Subcutaneous preadipocyte (primary cell): ENCODE results near the gene ARHGEF28. TPM values are rescaled to one million over a fixed set of nuclear protein-coding genes. Genes with fewer than 3 reads are reported as not detected.

ENCODE experiments used
- small RNA-seq: library from RNA; depleted of rRNA; stranded (forward); fragments of <200 nt; gene quantifications from one replicate; pipeline ENCODE3, GENCODE V24; 2012
- total RNA-seq: library from RNA; depleted of rRNA; stranded (reverse); fragments of >200 nt; gene quantifications from 2 replicates; pipeline ENCODE4 v1.2.3, GENCODE V29; 2012

Gene ARHGEF28
- total RNA-seq = 1.1 and 20.7 TPM in 2 replicates

GRCh38 chr5:73625944-73626811 lies at the start of gene ARHGEF28:
Gene ARHGEF28, plus strand, starts transcription at chr5:73626196. Its CDS starts 58,656 bp downstream, at chr5:73684852.

Small RNA genes within 50 kb of the gene (small RNA-seq; reads per million reads assigned to genes)
- not detected for gene RNU7-196P

Other genes with a start within 250 kb of the ARHGEF28 start
- 0.73 and 1.4 TPM in 2 replicates for gene FOXD1, start 177.4 kb upstream of the ARHGEF28 start, total RNA-seq
- gene BTF3, start 127.8 kb upstream of the ARHGEF28 start, total RNA-seq = 235 and 261 TPM in 2 replicates
- 13.2 and 14.5 TPM in 2 replicates for gene ANKRA2, start 60.6 kb upstream of the ARHGEF28 start, total RNA-seq
- 22.8 and 31.9 TPM in 2 replicates for gene UTP15, start 60.5 kb upstream of the ARHGEF28 start, total RNA-seq